Peyer's patch (tissue), 4 donors: ENCODE data around the gene HARS2.

ENCODE experiments used
- POLR2A ChIP-seq, 2 donors: fragments of 450-650 bp; IDR thresholded peaks; one replicate each; pipeline ENCODE4 v1.5.1; 2017; ENCODE audit warnings: antibody characterized with exemption in 2 of 2, mild to moderate bottlenecking in 2 of 2, moderate library complexity in 2 of 2
- TF ChIP-seq, protein P1 (sequence below), 6 experiments: fragments of 450-650 bp in 4 of 6; fragments of 200-600 bp in 2 of 6; sonication (generic) in 1 of 6; IDR thresholded peaks; one replicate each; pipeline ENCODE4 v1.5.1; 2017 to 2019; ENCODE audit warnings: antibody characterized with exemption in 6 of 6, mild to moderate bottlenecking in 3 of 6, moderate library complexity in 1 of 6

DNA sequence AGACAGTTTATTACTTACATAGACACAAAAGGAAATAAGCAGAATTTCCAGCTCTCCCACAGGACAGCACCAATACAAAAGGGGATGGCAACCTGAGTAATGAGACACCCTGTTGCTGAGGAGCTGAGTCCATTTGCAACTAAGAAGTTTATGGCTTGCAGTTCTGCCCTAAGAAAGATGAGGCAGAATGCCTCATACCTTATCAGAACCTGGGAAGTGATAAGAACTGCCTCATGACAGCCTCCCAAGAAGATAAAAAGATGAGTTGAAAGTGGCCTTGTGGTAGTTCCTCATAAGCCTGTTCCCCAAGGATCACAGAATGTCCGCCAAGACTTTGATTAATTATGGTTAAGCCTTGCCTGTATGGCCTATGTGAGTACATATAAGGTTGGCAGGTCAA lies 50.7 kb downstream of the HARS2 start:
- TF ChIP-seq, protein P1, sequence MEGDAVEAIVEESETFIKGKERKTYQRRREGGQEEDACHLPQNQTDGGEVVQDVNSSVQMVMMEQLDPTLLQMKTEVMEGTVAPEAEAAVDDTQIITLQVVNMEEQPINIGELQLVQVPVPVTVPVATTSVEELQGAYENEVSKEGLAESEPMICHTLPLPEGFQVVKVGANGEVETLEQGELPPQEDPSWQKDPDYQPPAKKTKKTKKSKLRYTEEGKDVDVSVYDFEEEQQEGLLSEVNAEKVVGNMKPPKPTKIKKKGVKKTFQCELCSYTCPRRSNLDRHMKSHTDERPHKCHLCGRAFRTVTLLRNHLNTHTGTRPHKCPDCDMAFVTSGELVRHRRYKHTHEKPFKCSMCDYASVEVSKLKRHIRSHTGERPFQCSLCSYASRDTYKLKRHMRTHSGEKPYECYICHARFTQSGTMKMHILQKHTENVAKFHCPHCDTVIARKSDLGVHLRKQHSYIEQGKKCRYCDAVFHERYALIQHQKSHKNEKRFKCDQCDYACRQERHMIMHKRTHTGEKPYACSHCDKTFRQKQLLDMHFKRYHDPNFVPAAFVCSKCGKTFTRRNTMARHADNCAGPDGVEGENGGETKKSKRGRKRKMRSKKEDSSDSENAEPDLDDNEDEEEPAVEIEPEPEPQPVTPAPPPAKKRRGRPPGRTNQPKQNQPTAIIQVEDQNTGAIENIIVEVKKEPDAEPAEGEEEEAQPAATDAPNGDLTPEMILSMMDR (IDR thresholded peaks at IDR 0.05): no peak
- TF ChIP-seq POLR2A (IDR thresholded peaks at IDR 0.05): no peak
